H7 (cell line): Measurements from ENCODE around the gene PGM1. TPM values are rescaled to one million over a fixed set of nuclear protein-coding genes. Genes with fewer than 3 reads are reported as not detected.

Experiments
- DNase-seq: peaks from one replicate; pipeline ENCODE4 v3.0.0; 2012
- H3K27me3 ChIP-seq: 2 replicates; pipeline ENCODE4 v1.6.0; 2011; ENCODE audit warnings: mild to moderate bottlenecking, low read length; ENCODE audit not compliant: control insufficient read depth, insufficient read depth
- H3K36me3 ChIP-seq: replicated peaks from 2 replicates; pipeline ENCODE4 v1.5.1; 2011; ENCODE audit warnings: low read length; ENCODE audit not compliant: control insufficient read depth, insufficient read depth
- H3K4me3 ChIP-seq: 2 replicates; pipeline ENCODE4 v1.5.1; 2011; ENCODE audit warnings: low read depth, mild to moderate bottlenecking, control low read depth, low read length, moderate library complexity; ENCODE audit not compliant: insufficient read depth
- total RNA-seq: library from RNA; depleted of rRNA; stranded (reverse); fragments of >200 nt; shearing (Covaris generic); gene quantifications from 2 replicates; pipeline ENCODE4 v1.2.3, GENCODE V29; 2014

The PGM1 gene
- total RNA-seq, 1 experiment from 2014 or later: 170 TPM

- H3K4me3 ChIP-seq: no peak overlapping the region
- peak; percentile 85 for DNase-seq
- no peaks in the 10 kb centered on the region for H3K27me3 ChIP-seq
- H3K36me3 ChIP-seq: no peaks in the 10 kb centered on the region
These were observed 81.1 kb downstream of the PGM1 start for GRCh38 chr1:63674238-63674864.

- Histone ChIP-seq H3K4me3 (no peak overlapping the region), H3K27me3 (no peaks in the 10 kb centered on the region), H3K36me3 (no peaks in the 10 kb centered on the region)
- DNase-seq: no peak
These were observed 81.7 kb downstream of the PGM1 start for GRCh38 chr1:63674865-63675419.

GRCh38 chr1:63675420-63675931, 82.3 kb downstream of the PGM1 start:
- no peaks in the 10 kb centered on the region for H3K27me3 ChIP-seq
- no peaks in the 10 kb centered on the region for H3K36me3 ChIP-seq
- no peak overlapping the region for H3K4me3 ChIP-seq
- no peak for DNase-seq

GRCh38 chr1:63677497-63677896, 84.3 kb downstream of the PGM1 start:
- no peak for DNase-seq

GRCh38 chr1:63678200-63678599, 85.0 kb downstream of the PGM1 start:
- no peak for DNase-seq

More at GRCh38 chr1:63677497-63677896, 84.3 kb downstream of the PGM1 start:
- Histone ChIP-seq H3K4me3 (no peak overlapping the region), H3K36me3 (no peaks in the 10 kb centered on the region), H3K27me3 (no peaks in the 10 kb centered on the region)

GRCh38 chr1:63679076-63679475, 85.9 kb downstream of the PGM1 start:
- no peak for DNase-seq
- Histone ChIP-seq H3K36me3 (no peaks in the 10 kb centered on the region), H3K27me3 (no peaks in the 10 kb centered on the region)

More at GRCh38 chr1:63678200-63678599, 85.0 kb downstream of the PGM1 start:
- Histone ChIP-seq H3K4me3 (no peak overlapping the region), H3K27me3 (no peaks in the 10 kb centered on the region), H3K36me3 (no peaks in the 10 kb centered on the region)

GRCh38 chr1:63679589-63679988, 86.4 kb downstream of the PGM1 start:
- Histone ChIP-seq H3K4me3 (no peak overlapping the region), H3K36me3 (no peaks in the 10 kb centered on the region), H3K27me3 (no peaks in the 10 kb centered on the region)
- no peak for DNase-seq

More at GRCh38 chr1:63679076-63679475, 85.9 kb downstream of the PGM1 start:
- H3K4me3 ChIP-seq: no peak overlapping the region

GRCh38 chr1:63682936-63683335, 89.7 kb downstream of the PGM1 start:
- no peak for DNase-seq
- no peaks in the 10 kb centered on the region for H3K36me3 ChIP-seq
- H3K27me3 ChIP-seq: no peaks in the 10 kb centered on the region
- H3K4me3 ChIP-seq: no peak overlapping the region

- DNase-seq: no peak
- Histone ChIP-seq H3K4me3 (no peak overlapping the region), H3K36me3 (no peaks in the 10 kb centered on the region), H3K27me3 (no peaks in the 10 kb centered on the region)
These were observed 90.5 kb downstream of the PGM1 start for GRCh38 chr1:63683759-63684158.

GRCh38 chr1:63686696-63687095, 93.5 kb downstream of the PGM1 start:
- no peak overlapping the region for H3K4me3 ChIP-seq
- DNase-seq: no peak
- no peaks in the 10 kb centered on the region for H3K27me3 ChIP-seq
- H3K36me3 ChIP-seq: no peaks in the 10 kb centered on the region

- H3K36me3 ChIP-seq: no peaks in the 10 kb centered on the region
- no peak for DNase-seq
- no peak overlapping the region for H3K4me3 ChIP-seq
- no peaks in the 10 kb centered on the region for H3K27me3 ChIP-seq
These were observed 95.2 kb downstream of the PGM1 start for GRCh38 chr1:63688302-63688890.

GRCh38 chr1:63690966-63691700, 97.9 kb downstream of the PGM1 start:
- Histone ChIP-seq H3K36me3 (no peaks in the 10 kb centered on the region), H3K4me3 (no peak overlapping the region), H3K27me3 (no peaks in the 10 kb centered on the region)
- DNase-seq: no peak

GRCh38 chr1:63691701-63692425, 98.7 kb downstream of the PGM1 start:
- peak; percentile 64 for DNase-seq
- Histone ChIP-seq H3K36me3 (no peaks in the 10 kb centered on the region), H3K4me3 (no peak overlapping the region), H3K27me3 (no peaks in the 10 kb centered on the region)

- H3K27me3 ChIP-seq: no peaks in the 10 kb centered on the region
- H3K36me3 ChIP-seq: no peaks in the 10 kb centered on the region
- no peak for DNase-seq
- H3K4me3 ChIP-seq: no peak overlapping the region
These were observed 100.8 kb downstream of the PGM1 start for GRCh38 chr1:63693944-63694571.
